Activated CD8-positive, alpha-beta memory T cell treated with anti-CD3 and anti-CD28 coated beads for 4 hours (primary cell): Measurements from ENCODE around the gene SHROOM3.
"Not testable (repeated sequence)": the region's sequence is repeated elsewhere in the genome, so short reads cannot be mapped to it uniquely, and the experiment has no call there.

Experiments used
- DNase-seq, 2 donors: peaks; one replicate each; pipeline ENCODE4 v3.0.0-alpha.2; 2020; ENCODE audit warnings: low read depth in 2 of 2

The SHROOM3 gene

GRCh38 chr4:76445911-76446310 lies 10.9 kb downstream of the SHROOM3 start:
- DNase-seq = no peak

- no peak for DNase-seq
Observed at GRCh38 chr4:76447393-76447851, 12.4 kb downstream of the SHROOM3 start.

GRCh38 chr4:76448211-76448610 lies 13.2 kb downstream of the SHROOM3 start:
- DNase-seq = no peak

DNA sequence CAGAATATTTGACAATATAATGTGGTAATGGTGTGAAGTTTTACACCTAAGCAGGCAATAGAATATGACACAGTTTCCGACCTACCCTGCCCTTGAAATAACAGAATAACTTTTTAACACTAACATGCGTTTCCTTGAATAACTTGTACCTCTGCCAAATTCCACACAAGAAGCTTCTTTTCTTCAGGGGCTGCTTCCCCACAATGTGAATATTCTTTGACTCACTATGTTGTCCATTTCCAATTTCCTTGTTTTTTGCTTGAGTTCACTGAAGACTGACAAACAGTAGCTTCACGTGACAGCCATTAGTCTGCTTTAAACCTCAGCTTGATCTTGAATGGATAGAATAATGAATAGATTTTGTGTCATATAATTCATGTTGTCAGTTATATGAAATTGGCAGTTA lies 14.3 kb downstream of the SHROOM3 start:
- DNase-seq = no peak

GRCh38 chr4:76449833-76450232 lies 14.8 kb downstream of the SHROOM3 start:
- DNase-seq = no peak

GRCh38 chr4:76453232-76453631 lies 18.2 kb downstream of the SHROOM3 start:
- DNase-seq = no peak

DNA sequence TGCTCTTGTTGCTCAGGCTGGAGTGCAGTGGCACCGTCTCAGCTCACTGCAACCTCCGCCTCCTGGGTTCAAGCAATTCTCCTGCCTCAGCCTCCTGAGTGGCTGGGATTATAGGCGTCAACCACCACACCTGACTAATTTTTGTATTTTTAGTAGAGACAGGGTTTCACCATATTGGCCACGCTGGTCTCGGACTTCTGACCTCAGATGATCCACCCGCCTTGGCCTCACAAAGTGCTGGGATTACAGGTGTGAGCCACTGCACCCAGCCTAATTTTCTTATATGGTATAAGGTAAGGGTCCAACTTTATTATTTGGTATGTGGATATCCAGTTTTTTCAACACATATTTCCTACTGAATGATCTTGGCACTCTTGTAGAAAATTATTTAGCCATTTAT lies 19.0 kb downstream of the SHROOM3 start:
- not testable (repeated sequence) for DNase-seq

DNA sequence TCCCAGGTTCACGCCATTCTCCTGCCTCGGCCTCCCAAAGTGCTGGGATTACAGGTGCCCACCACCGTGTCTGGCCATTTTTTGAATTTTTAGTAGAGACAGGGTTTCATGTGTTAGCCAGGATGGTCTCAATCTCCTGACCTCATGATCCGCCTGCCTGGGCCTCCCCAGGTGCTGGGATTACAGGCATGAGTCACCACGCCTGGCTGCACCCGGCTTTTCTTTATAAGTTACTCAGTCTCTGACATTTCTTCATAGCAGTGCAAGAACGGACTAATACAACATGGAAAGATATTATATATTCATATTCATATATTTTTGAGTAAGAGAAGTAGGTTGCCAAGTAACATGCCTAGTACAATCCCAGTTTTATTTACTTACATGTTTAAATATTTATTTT lies 22.9 kb downstream of the SHROOM3 start:
- no peak for DNase-seq

GRCh38 chr4:76458297-76458696 lies 23.3 kb downstream of the SHROOM3 start:
- no peak for DNase-seq

- DNase-seq = no peak
Observed at GRCh38 chr4:76458825-76459224, 23.8 kb downstream of the SHROOM3 start.

DNA sequence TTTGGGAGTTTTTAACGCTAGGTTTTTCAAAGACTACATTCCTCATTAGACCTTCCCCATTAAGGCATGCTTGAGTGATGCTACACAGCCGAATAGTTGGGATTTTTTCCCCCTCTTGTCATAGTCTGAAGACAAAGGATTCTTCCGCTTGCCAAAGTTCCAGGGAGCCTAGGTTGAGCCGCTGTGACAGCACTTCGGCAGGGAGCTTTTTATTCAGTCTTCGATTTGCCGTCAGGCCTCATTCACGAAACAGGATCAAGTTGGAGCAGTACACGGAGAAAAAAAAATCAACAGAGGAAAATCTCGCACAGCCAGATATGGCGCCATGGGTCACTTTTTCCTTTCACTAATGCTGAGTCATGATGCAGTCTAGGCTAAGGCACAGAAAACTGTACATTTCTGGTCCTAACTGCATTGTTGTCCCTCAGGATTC lies 24.3 kb downstream of the SHROOM3 start:
- no peak for DNase-seq

- no peak for DNase-seq
Observed at GRCh38 chr4:76463568-76463967, 28.5 kb downstream of the SHROOM3 start.

DNA sequence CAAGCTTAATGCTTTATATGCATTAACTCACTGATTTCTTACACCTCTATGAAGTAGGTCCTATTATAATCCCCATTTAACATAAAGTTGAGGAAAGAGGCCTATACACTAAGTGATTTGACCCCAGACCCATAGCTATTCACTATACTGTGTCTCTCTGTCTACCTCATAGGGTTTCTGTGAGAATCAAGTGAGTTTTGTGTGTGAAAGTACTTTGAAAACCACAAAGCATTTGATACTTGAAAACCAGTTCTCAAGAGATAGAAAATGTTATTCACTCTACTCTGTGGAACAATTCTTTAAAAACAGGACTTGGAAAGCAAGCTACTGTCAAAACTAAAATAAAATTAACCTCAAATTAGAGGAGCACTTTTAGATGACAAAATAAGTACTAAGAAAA lies 35.0 kb downstream of the SHROOM3 start:
- no peak for DNase-seq

- no peak for DNase-seq
Observed at GRCh38 chr4:76470532-76470931, 35.5 kb downstream of the SHROOM3 start.

DNA sequence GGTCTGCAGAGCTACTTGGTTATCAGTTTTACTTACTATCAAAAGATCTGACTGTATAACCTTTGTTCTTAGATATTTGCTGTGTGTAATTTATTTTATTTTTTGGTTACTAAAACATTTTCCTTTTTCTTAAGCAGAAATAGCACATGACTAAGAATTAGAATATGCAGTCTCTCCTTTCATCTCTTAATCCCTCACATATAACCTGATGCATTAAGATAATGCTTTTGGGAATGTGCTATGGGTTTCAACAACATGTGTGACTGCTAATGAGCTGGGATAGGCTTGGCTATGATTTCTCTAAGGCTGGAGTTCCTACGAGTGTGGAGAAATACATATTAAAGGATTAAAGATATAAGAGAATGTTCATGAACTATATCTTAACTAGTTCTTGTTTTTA lies 41.5 kb downstream of the SHROOM3 start:
- DNase-seq = no peak

GRCh38 chr4:76484654-76485053 lies 49.6 kb downstream of the SHROOM3 start:
- no peak for DNase-seq

DNA sequence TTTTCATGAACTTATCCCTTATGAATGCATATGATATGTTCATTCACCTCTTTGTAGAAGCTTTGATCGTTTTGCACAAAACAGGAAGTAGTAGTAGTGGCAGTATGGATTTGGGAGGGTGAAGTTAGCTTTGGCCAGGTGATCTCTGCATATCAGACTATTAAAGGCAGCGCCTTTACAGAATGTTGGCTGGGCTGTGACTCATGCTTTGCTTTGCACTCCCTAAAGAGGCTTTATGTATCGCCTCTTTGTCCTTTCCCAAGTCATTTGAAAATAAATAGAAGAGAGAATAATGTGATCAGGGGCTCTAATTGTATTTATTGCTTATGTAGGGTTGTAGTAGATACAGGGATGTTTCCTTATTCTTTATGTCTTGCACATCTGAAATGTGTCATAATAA lies 50.4 kb downstream of the SHROOM3 start:
- no peak for DNase-seq

- no peak for DNase-seq
Observed at GRCh38 chr4:76486588-76487276, 51.7 kb downstream of the SHROOM3 start.

- DNase-seq = no peak
Observed at GRCh38 chr4:76487621-76488020, 52.6 kb downstream of the SHROOM3 start.

GRCh38 chr4:76488455-76488854 lies 53.4 kb downstream of the SHROOM3 start:
- no peak for DNase-seq

DNA sequence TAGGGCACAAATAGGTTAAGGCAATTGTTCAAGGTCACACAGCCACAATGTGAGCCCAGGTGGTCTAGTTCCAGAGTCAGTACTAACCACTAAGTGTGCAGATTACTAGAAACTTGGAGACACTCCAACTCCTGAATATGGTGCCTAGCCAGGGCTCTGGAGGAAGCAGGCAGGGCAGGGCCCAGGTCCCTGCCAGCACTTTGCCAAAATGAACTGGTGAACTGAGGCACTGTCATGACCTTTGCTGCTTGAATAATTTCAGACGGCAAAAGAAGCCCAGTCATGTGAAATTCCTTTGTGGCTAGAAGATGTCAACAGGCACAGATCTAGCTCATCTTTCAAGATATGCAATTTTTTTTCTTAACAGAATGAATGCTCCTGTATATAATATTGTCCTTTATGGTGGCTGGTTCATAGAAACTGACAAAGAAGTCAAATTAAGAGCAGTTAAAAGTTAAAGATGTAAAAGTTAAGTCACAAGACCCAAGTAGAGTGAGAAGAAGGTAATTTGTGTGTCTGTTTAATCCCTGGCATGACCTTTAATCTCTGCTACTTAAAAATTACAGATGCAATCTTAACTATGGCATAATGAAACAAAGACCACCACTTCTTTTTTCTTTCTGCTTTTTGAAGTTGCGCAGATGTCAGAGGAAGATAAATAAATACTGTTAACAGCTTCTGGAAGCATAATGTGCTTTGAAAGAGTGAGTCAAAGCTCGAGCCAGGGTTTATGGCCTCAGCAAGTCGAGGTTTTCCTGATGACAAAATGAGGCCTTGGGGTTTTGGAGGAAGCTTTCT lies 54.1 kb downstream of the SHROOM3 start:
- no peak for DNase-seq

DNA sequence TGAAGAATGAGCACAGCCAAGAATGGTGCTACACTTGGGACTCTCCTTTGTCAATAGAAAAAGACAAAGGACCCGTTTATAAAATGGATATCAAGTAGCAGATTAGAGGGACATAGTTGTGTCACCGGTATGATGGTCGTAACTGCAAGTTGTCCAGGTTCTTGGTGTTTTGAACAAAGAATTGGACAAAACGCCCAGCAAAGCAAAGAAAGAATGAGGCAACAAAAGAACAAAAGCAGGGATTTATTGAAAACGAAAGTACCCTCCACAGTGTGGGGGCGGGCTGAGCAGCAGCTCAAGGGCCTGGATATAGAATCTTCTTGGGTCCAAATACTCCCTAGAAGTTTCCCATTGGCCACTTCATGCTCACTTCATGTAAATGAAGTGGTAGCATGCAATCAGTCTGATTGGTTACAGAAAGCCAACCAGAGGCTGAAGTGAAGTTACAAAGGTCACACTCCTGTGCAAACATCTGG lies 54.7 kb downstream of the SHROOM3 start:
- DNase-seq = no peak

GRCh38 chr4:76492055-76492454 lies 57.0 kb downstream of the SHROOM3 start:
- DNase-seq = no peak
